Ishikawa (cell line): ENCODE data around the gene HBS1L.

Source experiments
- EGR1 ChIP-seq: IDR thresholded peaks from 2 replicates; pipeline ENCODE4 v1.6.1; 2012
- TF ChIP-seq, protein P1 (sequence below): IDR thresholded peaks from 2 replicates; pipeline ENCODE4 v1.6.1; 2012; ENCODE audit warnings: low read depth, mild to moderate bottlenecking

DNA sequence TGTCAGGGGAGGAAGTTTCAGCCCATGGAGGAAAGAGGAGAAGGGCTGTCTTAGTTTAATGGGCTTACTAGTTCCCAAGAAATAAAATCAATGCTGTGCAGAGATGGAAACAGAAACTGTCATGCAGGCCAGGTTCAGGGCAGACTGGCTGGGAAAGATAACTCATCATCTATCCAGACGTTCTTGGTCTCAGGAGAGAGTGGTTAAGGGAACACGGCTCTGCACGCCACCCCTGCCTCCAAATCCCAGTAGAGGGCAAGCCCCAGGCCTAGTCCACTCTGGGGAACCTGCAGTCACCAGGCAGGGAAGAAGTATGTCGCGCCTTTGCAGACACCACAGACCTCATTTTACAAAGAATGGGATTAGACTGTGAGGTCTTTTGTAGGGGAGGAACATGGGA lies 117.2 kb downstream of the HBS1L start:
- TF ChIP-seq, protein P1, sequence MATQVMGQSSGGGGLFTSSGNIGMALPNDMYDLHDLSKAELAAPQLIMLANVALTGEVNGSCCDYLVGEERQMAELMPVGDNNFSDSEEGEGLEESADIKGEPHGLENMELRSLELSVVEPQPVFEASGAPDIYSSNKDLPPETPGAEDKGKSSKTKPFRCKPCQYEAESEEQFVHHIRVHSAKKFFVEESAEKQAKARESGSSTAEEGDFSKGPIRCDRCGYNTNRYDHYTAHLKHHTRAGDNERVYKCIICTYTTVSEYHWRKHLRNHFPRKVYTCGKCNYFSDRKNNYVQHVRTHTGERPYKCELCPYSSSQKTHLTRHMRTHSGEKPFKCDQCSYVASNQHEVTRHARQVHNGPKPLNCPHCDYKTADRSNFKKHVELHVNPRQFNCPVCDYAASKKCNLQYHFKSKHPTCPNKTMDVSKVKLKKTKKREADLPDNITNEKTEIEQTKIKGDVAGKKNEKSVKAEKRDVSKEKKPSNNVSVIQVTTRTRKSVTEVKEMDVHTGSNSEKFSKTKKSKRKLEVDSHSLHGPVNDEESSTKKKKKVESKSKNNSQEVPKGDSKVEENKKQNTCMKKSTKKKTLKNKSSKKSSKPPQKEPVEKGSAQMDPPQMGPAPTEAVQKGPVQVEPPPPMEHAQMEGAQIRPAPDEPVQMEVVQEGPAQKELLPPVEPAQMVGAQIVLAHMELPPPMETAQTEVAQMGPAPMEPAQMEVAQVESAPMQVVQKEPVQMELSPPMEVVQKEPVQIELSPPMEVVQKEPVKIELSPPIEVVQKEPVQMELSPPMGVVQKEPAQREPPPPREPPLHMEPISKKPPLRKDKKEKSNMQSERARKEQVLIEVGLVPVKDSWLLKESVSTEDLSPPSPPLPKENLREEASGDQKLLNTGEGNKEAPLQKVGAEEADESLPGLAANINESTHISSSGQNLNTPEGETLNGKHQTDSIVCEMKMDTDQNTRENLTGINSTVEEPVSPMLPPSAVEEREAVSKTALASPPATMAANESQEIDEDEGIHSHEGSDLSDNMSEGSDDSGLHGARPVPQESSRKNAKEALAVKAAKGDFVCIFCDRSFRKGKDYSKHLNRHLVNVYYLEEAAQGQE, result no peak
- no peak for TF ChIP-seq EGR1
